AML-193 (cell line): ENCODE measurements around the gene OSTN.
"Not testable (repeated sequence)": the region's sequence is repeated elsewhere in the genome, so short reads cannot be mapped to it uniquely, and the experiment has no call there.

Experiments used
- DNase-seq, 2 experiments: peaks; one replicate each; lab custom pipeline; 2025; lab: John Stamatoyannopoulos, UW

The OSTN gene

GRCh38 chr3:191198932-191199331 is at the start of gene OSTN:
OSTN (plus strand) TSS chr3:191199241; CDS start chr3:191212533, 13,292 bp downstream.
- DNase-seq, result no peak

GRCh38 chr3:191151653-191152052 is 47.4 kb upstream of the OSTN start:
- no peak for DNase-seq

- no peak for DNase-seq
These were observed 44.2 kb upstream of the OSTN start for GRCh38 chr3:191154827-191155226.

- DNase-seq, result no peak
These were observed 40.8 kb upstream of the OSTN start for GRCh38 chr3:191158247-191158646.

- no peak for DNase-seq
These were observed 40.2 kb upstream of the OSTN start for GRCh38 chr3:191158815-191159214.

GRCh38 chr3:191165802-191166201 is 33.2 kb upstream of the OSTN start:
- no peak for DNase-seq

GRCh38 chr3:191166368-191166767 is 32.7 kb upstream of the OSTN start:
- no peak for DNase-seq

GRCh38 chr3:191169566-191169965 is 29.5 kb upstream of the OSTN start:
- no peak for DNase-seq

GRCh38 chr3:191170097-191170496 is 28.9 kb upstream of the OSTN start:
- no peak for DNase-seq

- no peak for DNase-seq
These were observed 23.9 kb upstream of the OSTN start for GRCh38 chr3:191175102-191175501.

GRCh38 chr3:191176038-191176785 is 22.8 kb upstream of the OSTN start:
- DNase-seq, result no peak

GRCh38 chr3:191185382-191185781 is 13.7 kb upstream of the OSTN start:
- DNase-seq, result not testable (repeated sequence)

GRCh38 chr3:191188246-191188645 is 10.8 kb upstream of the OSTN start:
- not testable (repeated sequence) for DNase-seq

- not testable (repeated sequence) for DNase-seq
These were observed 6.8 kb upstream of the OSTN start for GRCh38 chr3:191192270-191192669.

- no peak for DNase-seq
These were observed 6.1 kb upstream of the OSTN start for GRCh38 chr3:191192941-191193340.

- DNase-seq, result no peak
These were observed 1.2 kb upstream of the OSTN start for GRCh38 chr3:191197761-191198306.

GRCh38 chr3:191198480-191198879 is 561 bp upstream of the OSTN start:
- DNase-seq, result no peak

GRCh38 chr3:191210032-191210431 is 11.0 kb downstream of the OSTN start:
- no peak for DNase-seq

- DNase-seq, result no peak
These were observed 17.5 kb downstream of the OSTN start for GRCh38 chr3:191216510-191216909.

GRCh38 chr3:191217301-191217700 is 18.3 kb downstream of the OSTN start:
- no peak for DNase-seq

GRCh38 chr3:191220908-191221307 is 21.9 kb downstream of the OSTN start:
- DNase-seq, result no peak

GRCh38 chr3:191221638-191222037 is 22.6 kb downstream of the OSTN start:
- DNase-seq, result no peak

- no peak for DNase-seq
These were observed 28.5 kb downstream of the OSTN start for GRCh38 chr3:191227541-191227940.

- DNase-seq, result no peak
These were observed 35.2 kb downstream of the OSTN start for GRCh38 chr3:191234216-191234615.
